HG03064 (cell line): ENCODE measurements around the gene SBSN.
"Not testable (repeated sequence)": the region's sequence is repeated elsewhere in the genome, so short reads cannot be mapped to it uniquely, and the experiment has no call there.

Source experiments
- ATAC-seq: cut with Tn5 transposase; IDR thresholded peaks from one replicate; pipeline ENCODE4 v1.9.1; 2021; ENCODE audit warnings: low read depth; ENCODE audit not compliant: unreplicated experiment

The SBSN gene

DNA sequence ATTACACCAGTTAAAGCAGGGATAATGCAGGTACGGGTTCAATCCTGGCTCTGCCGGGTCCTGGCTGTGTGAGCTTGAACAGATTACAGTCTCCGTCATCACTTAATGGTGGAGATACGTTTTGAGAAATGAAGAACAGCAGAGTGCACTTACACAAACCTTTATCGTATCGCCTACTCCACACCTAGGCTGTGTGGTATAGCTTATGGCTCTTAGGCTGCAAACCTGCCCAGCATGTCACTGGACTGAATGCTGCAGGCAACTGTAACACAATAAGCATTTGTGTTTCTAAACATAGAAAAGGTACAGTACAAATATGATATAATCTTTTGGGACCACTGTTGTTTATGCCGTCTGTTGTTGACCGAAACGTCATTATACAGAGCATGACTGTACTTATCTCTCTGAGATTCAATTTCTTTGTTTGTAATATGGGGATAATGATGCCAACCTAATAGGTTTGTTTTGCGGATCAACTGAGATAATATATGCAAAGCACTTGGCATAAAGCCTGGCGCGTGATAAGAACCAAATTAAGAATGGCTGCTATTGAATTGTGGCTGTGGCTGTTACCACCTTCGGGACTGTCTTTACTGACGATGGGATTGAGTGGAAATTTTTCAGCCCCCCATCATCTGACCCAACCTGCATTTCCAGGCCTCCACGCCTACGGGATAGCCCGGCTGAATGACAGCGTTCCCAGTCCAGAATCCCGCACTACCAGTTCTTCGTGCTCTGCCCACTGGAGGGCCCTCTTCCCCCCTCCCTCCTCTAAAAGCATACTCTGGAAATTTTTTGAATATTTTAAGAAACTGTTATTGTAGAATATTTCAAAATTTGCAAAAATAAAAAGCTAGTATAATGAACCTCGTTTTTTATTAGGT lies 49.1 kb downstream of the SBSN start:
- no peak for ATAC-seq

DNA sequence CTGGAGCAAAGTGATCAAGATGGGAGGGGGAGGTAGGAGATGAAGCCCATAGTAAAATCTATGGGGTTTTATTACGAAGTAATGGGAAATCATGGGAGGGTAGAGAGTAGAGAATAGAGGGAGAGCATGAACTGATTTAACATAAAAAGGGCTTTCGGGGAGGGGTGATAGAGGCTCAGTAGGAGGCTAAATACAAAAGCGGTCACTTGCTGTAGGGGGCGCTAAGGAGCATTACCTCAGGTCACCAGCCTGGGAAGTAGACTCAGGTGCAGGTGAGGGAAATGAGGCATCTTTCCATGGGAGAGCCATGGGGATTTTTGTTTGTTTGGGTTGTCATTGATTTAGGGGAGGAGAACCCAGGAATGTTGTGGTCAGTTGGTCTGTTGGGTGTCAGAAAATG lies 52.0 kb downstream of the SBSN start:
- ATAC-seq = no peak

DNA sequence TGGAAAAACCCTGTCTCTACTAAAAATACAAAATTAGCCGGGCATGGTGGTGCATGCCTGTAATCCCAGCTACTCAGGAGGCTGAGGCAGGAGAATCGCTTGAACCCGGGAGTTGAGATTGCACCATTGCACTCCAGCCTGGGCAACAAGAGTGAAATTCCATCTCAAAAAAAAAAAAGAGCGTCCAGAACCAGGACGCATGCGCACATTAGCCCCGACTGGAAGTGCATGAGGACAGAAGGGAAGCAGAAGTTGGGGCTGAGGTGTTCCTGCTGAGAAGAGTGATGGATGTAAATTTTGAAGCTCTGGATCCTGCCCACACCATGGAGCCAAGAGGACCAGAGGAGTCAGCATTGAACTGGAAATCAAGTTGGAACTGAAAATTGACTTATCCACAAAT lies 53.5 kb downstream of the SBSN start:
- not testable (repeated sequence) for ATAC-seq

DNA sequence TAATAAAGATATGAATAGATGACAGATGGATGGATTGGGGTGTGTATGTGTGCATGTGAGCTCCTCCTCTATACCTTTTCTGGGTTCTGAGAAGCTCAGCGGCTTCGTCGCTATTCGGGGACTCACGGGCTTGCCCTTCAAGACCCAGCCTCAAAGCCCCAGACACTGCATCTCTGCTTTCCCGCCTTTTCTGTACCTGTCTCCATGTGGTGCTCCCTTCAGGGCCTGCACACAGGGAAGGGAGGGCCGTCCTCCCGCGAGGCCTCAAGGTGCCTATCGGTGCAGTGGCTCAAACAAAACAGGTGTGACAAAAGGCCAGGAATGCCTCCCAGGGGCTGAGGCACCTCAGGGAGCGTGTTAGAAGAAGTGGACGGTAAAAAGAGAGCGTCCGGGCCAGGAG lies 54.0 kb downstream of the SBSN start:
- no peak for ATAC-seq
